Inflammatory macrophage treated with lipopolysaccharide for 4 hours (primary cell): ENCODE measurements around the gene GUCD1.

Source experiments
- DNase-seq: peaks from one replicate; pipeline ENCODE4 v3.0.0-alpha.2; 2020

Gene GUCD1

DNA sequence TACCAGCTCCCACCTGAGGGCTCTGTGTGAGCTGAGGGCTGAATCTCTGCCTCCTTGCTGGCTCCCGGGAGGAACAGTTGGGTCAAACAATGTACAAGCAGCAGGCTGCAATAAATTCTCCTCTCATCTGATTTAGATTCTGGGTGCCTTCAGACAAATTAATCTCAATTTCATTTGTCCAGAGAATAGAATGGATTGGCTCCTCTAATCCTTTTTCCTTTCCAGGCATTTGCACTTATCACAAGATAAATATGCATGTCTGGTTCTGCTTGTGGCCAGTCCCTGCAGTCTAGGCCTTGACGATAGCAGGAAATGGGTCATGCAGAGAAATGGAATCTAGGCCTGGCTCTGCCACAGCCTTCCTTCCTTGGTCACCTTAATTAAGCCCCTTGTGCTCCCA lies 31.1 kb downstream of the GUCD1 start:
- no peak for DNase-seq

DNA sequence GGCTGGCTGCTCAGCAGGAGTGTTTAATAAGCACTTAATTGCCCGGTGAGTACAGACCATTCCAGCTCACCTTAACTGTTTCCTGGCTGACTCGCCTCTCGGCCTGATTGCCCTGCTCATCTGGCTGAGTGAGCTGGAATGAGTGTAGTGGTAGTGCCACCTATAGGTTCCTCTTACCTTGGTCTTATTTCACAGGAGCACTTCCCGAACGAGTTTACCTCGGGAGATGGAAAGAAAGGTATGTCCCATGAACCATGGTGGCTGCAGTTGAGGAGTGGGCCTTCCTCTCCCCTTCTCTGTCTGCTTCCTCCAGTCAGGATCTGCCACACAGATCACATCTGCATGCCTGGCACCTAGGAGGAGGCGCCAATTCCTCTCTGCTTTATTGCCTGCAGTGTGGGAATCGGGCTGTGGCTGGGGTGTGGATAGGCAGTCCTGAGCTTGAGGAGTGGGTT lies 33.1 kb downstream of the GUCD1 start:
- DNase-seq: peak; percentile 48

DNA sequence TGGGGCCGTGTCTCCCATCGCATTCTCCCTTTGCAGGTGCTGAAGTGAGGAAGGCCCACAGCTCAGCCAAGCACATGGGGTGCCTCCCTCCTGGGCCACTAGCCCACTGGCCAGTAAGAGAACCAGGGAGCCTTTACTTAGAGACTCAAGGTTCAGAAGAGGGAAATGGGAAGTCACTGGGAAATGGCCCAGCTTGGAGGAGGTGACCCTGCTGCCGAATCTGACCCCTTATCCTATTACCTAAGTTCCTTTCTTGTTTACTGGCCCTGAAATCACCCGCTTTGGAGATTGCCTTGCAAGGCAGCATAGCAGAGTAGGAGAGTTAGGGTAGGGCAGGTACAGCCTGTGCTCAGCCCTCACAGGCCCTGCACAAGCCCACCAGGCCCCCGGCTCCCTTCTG lies 35.4 kb downstream of the GUCD1 start:
- DNase-seq: no peak

DNA sequence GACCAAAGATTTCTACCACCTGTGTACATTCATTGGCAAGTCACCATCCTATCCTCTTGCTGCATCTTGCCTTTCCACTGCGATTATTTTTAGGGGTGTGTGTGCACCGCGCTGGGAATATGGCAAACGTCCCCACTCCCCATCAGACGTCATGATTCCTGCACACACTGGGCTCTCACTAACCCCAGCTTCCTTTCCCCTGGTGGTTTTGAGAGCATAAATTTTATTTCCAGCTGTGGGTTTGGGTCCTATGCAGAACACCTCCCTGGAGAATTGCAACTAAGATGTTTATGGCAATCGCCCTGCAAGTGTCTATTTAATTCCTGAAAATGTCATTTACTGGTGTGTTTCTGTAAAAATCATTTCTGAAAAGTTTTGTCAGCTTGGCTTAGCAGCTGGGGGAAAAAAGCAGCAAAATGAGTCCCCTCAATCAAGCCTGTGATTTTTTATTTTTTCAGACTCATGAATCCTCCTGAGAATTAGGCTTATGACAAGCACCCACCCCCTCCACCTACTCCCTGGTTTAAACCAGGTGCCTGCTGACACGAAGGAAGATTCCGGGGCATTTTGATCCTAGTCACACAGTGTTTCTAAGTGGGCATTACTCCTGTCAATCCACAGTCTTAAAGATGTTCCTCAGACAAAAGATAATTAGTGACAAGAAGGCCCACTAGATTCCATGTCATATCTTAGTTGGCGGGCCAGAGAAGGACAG lies 36.0 kb downstream of the GUCD1 start:
- no peak for DNase-seq

DNA sequence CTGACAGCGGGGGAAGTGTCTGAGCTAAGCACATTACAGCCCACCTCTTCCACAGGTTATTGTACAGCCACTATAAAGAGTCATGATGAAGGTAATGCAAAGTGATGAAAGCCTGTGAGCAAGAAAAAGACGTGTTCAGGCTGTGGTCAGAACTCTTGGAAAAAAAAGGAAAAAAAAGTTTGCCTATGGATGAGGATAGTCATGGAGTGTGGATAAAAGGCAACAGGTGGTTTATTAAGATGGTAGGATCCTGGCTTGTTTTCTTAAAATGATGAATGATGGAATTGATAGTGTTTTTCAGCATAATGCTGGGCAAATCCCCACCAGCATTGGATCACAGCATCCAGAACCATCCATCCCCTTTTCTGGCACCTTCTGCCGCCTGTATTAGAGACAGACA lies 36.7 kb downstream of the GUCD1 start:
- DNase-seq: no peak

DNA sequence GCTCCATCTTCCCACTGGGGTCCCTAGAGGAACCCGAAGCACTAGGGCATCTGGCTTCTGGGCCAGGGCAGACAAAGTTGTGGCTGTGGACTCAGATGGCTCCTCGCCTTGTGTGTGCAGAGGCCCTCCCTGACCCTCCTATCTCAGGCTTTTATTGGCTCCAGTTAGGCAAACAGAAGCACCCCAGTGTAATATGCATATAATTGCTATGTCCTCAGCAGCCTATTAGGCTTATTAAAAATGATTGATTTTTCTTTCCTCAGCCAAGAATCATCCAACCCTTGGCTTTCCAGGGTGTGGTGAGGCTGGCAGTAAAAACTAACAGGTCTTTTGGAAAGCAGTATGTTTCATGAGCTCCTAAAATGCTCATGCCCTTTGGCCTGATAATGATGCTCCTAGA lies 37.5 kb downstream of the GUCD1 start:
- DNase-seq: no peak

DNA sequence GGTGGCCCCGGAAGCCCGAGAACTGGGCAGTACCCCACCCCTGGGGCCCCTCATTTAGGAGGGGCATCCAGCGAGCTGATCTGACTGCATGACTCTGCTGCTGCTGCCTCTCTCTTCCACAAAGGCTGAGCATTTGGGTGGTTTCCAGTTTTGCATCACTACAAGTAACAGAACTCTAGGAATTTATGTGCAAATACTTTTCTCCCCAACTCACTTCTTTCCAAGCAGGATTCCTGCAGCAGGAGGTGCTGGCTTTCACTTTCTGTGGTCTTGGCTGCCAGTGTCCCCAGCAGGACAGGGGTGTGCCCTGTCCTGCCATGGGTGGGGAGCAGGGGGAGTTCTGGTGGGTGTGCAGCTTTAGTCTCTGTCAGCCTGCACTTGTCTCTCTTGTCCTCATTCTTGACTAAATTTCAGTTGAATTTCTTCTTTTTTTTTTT lies 38.6 kb downstream of the GUCD1 start:
- DNase-seq: peak; percentile 93

DNA sequence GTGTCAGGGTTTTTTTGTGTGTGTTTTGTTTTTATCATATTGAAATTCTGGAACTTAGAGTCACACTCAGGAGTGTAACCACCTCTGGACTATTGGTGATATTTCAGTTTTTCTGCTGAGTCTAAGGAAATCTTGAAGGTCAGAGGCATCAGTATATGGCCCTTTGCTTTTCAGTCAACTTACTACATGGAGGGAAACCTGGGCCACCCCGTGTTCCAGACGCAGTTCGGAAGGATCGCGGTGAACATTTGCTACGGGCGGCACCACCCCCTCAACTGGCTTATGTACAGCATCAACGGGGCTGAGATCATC lies 40.0 kb downstream of the GUCD1 start:
- peak; percentile 85 for DNase-seq

DNA sequence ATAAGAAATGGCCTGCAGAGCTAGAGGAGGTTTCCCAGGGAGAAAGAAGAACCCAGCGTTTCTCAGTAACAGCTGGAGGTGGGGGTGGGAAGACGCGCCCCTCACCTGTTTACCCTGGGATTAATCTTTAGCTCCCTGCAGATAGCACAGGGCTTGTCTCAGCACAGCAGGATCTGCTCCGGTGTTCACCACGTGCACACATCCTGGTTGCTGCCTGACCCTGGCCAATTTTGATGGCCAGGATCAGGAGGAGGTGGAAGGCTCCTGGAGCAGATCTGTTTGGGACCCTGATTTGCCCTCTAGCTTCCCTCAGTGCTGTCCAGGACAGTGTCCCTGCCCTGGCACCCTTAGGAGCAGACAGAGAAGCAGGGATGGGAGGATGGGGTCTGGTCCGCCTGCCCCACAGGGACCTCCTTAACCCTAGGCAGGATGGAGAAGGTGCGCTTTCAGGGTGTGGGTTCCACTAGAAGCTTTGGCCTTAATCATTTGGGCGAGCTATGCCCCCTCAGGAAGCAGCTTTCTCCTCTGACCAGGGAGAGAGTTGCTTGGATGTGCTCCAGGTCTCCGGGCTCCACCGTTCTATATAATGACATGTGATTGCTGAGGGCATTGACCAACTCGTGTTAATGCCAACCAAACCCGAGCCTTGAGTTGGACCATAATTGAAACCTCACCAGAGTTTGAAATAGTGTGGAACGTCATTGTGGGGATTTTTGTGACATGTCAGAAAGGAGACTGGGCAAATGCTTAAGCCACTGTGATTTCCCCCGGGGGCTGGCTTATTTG lies 40.5 kb downstream of the GUCD1 start:
- no peak for DNase-seq

DNA sequence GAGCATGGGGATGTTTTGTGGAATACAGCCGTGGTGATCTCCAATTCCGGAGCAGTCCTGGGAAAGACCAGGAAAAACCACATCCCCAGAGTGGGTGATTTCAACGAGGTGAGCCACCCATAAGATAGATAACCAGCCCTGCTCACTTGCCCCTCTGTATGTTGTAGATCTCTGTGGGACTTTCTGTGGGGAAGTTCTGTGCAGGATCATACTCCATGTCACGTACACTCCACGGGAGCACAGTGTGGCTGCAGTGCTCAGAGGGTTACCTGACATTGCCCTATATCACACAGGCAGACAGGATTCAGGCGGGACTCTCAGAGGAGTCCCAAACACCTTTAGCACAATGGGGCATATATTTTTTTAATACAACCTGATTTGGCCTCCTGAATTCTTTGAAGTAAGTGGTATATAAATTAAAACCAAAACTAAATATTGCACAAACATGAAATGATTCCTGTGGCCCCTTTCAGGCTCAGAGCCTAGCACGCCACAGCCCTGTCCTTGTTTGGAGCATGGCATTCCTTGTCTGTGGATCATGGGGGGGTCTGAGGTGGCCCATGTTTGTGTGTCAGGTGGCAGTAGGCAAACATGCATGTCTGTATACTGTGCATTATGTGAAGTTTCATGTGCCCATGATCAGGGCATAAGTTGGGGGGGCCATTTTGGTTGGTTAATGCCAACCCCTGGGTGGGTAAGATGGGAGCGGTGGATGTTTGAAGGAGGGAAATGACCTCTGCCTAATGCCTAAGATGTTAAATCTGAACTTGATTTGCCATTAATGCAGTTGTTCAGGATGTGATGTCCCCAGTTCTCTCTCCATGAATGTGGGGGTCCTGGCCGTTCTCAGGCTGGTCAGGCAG lies 41.3 kb downstream of the GUCD1 start:
- no peak for DNase-seq

DNA sequence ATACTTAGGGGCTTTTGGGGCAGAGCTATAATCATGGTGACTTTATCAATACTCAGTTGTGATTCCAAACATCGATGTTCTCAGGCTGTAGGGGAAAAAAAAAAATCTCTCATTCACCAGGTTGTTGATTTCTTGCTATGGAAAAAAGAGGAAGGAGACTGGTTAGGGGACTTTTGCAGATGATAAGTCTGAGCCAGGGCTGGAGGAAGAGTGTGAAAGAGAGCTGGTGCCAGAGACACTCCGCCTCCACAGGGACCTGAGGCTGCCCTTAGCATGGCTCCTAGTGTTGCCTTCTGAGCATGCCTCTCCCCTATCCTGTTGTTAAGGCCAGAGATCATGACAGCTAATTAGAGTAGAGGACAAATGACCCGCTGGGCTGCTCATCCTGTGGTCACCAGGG lies 42.9 kb downstream of the GUCD1 start:
- DNase-seq: peak; percentile 88

DNA sequence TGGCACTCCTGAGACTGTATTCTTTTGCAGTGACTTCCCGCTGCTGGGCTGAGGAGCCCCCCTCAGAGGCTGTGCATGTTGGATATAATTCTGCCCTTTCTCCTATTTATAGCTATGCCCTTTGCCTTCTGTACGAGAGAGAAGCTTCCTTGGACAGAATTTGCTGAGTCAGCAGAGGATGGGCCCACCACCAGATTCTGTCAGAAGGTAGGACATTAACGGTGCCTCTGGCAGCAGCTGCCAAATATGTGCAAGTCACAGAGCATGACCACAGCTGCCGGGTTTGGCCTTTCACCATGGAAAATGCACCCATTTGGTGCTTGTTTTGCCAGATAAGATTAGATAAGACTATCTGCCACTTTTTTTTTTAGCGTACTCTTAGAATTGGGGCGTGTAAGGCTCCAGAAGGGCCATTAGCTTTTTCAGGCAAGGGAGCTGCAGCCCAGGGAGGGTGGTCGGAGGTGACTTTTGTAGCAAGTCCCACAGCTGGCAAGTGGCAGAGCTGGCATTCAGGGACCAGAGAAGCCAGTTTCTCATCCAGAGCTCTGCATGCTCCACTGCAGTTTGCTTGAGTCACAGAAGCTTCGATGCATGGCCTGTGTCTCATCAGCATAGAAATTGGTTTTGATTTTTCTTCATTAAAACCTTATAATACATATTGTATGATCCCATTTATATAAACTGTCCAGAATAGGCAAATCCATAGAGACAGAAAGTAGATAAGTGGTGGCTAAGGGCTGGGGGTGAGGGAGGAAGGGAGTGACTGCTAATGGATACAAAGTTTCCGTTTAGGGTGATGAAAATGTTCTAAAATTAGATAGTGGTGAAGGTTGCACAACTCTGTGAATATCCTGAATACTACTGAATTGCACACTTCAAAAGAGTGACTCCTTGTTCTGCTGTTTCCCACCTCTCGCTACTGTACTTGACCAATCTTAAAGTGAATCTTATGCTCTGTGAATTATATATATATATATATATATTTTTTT lies 44.0 kb downstream of the GUCD1 start:
- DNase-seq: peak; percentile 95

DNA sequence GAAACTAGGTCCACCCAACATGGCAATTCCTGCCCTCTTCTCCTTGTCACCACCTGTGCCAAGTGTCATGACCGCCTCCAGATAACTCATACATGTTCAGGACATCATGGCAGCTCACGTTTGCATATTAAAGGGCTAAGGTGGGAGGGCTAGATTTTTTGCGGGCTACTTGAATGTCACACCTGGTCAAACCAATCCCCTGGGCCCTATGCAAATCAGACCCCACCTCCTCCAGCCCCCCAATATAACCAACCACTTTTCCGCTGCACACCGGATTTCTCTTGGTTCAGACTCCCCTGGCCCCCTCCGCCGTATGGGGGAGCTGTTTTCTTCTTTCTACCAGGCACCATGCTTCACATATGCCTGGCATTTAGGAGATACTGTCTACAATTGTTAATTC lies 47.2 kb downstream of the GUCD1 start:
- no peak for DNase-seq

DNA sequence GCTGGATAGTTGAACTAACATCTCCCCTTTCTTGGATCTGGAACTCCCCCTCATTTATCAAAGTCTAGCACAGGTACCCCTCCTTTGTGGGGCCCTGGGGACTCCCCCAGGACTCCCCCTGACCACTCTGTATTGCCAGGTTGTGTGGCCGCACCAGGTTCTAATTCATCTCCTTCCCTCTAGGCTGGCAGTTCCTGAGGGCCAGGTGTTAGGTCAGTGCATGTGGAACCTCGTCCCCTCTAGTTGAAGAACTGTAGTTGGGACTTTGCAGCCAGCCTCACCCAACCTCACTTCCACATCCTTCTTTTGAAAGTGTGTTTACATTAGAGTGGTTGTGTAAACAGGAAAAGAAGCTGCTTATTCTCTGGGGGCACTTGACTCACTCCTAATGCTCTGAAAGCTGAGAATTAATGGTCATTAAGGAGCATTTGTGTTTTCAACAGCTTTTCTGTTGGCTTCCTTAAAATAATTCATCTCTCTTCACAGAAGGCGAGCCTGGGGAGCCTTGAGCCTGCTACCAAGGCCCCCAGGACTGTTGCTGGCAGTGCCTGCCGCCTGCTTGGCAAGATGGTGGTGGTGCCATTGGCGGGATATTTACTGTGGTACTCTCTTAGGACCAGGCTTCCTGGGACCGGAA lies 48.0 kb downstream of the GUCD1 start:
- DNase-seq: peak; percentile 82

DNA sequence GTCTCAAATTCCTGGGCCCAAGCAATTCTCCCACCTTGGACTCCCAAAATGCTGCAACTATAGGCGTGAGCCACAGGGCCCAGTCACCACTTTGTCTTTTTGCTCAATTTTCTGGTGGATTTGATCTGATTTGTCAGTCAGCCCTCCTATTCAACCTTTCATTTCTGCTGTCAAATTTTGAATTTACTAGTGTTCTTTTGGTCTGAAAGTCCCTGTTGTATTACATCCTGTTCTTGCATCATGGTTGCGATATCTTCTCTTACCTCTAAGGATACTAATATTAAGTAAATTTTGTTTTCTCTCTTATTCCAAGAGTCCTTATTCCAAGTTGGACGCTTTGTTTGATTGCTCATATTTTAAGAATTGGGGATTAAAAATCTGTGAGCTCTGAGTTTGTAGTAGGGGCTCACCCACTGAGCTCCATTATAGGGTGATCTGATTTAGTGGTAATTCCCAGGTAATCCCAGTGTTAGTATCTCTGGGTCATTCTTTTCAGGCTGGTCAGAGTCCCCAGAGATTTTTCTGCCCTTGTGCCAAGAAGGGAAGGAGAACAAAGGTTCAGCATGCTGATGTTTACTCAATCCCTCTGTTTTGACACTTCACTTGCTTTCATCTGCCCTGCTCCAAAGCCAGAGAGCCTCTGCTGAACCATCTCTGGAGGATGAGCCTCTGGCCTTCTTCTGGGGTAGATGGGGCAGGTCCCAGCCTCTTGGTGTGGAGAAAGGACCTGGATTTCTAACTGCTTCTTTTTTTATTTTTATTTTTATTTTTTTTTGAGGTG lies 49.8 kb downstream of the GUCD1 start:
- peak; percentile 62 for DNase-seq

DNA sequence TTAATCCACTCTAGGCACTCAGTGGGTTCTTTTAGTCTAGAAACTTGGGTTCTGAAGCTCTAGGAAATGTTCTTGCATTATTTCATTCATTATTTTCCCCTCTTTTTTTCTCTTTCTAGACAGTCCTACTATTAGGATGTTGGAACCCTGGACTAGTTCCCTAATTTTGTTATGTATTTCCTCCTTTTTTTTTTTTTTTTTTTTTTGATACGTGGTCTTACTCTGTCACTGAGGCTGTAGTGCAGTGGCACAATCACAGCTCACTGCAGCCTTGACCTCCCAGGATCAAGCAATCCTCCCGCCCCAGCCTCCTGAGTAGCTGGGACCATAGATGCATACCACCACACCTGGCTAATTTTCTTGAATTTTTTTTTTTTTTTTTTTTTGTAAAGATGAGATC lies 50.4 kb downstream of the GUCD1 start:
- peak; percentile 73 for DNase-seq

DNA sequence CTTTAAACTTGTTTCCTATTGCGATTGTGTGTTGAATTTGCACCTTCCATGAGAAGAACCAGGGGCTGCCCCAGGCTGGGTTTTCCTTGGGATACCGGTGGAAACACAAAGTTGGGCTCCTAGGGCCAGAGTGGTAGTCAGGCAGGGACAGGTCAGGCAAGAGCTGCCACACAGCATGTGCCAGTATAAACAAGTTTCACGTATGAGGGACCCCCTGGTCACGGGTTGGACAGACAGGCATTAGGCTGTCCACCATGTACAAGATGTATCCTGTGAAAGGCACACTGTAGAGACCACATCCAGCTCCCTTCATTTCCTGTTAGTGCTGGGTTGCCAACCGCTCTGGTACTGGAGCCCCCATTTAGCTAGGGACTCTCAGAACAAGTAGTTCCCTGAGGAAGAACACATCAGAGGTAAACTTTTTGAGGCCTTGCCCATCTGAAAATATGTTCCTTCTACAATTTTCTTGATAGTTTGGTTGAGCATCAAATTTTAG lies 51.0 kb downstream of the GUCD1 start:
- DNase-seq: no peak

DNA sequence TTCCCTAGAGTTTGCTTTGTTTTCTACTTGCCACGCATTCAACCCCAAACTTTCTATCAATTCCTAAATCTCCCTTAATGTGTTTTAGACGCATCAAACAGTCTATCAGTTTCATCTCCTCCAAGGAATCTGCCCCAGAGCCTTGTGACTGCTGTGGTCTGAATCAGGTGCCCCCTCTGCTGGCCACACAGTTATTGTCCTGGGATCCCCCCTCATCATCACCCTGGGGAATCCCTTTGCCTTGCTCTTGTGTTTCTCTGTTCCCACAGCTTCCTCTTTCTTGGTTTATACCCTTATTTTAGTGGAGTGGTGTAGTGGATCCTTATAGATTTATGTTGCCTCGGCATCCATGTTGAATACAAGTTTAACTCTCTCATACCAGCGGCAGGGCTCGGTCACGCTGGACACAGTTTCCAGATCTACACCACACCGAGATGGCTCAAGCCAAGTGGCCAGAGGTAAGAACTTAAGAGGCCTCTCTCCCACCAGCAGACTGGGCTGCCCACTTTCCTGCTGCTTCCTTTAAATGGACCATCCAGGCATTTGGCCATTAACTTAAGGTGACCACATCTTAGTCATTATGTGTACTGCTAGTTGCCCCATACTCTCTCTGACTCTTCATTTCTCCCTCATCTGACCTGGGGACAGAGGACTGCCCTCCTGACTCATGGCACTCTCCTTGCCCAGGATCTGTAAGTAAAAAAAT lies 51.6 kb downstream of the GUCD1 start:
- DNase-seq: peak; percentile 94

DNA sequence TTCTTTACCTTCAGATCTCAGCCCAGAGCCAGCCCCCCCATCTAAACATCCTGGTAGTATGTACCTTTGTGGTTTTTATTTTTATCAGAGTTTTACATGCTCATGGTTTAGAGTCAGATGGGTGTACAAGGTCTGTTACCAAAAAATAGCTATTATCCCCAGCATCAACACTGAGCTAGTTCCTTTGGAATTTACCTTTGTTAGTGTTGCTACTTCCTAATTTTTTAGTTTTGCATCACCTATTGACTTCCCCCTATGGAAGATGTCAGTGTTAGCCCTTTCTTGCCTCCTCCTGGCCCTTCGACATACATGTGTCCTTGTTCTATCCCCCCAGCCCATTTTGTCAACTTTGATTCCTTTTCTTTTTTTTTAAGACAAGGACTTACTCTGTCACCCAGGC lies 52.4 kb downstream of the GUCD1 start:
- DNase-seq: no peak

DNA sequence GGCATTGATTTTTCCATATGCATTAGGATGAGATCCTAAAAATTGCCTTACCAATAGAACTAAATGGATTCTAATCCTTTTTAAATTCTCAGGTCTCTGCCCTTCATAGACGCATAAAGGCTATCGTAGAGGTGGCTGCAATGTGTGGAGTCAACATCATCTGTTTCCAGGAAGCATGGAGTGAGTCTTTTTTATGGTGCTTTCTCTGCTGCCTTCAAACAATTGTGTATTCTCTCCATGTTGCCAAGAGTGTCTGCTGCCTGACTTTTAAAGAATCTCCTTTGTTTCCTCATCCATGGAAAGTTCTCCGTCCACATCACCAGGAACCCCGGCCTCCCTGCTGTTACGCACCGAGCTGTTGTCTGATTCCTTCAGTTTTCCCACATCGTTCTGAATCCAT lies 52.9 kb downstream of the GUCD1 start:
- no peak for DNase-seq
